NB4 (cell line): ENCODE results near the gene ANO10.

Source experiments
- DNase-seq: peaks from one replicate; pipeline ENCODE4 v3.0.0; 2010; ENCODE audit warnings: low read depth
- H3K4me3 ChIP-seq: one replicate; pipeline ENCODE4 v1.5.1; 2011; ENCODE audit warnings: mild to moderate bottlenecking, low read depth, low read length, moderate library complexity
- MYC ChIP-seq: IDR thresholded peaks from 2 replicates; pipeline ENCODE4 v1.6.1; 2011; ENCODE audit warnings: low read depth, low read length
- POLR2A ChIP-seq: IDR thresholded peaks from 2 replicates; pipeline ENCODE4 v1.6.1; 2011; ENCODE audit warnings: mild to moderate bottlenecking; ENCODE audit not compliant: insufficient read length; ENCODE audit errors: extremely low read depth
- TF ChIP-seq, protein P1 (sequence below): IDR thresholded peaks from 2 replicates; pipeline ENCODE4 v1.6.1; 2011; ENCODE audit warnings: low read depth, low read length
- TF ChIP-seq, protein P2 (sequence below): IDR thresholded peaks from one replicate; pipeline ENCODE4 v1.5.1; 2012; ENCODE audit warnings: low read depth, low read length

Gene ANO10

DNA sequence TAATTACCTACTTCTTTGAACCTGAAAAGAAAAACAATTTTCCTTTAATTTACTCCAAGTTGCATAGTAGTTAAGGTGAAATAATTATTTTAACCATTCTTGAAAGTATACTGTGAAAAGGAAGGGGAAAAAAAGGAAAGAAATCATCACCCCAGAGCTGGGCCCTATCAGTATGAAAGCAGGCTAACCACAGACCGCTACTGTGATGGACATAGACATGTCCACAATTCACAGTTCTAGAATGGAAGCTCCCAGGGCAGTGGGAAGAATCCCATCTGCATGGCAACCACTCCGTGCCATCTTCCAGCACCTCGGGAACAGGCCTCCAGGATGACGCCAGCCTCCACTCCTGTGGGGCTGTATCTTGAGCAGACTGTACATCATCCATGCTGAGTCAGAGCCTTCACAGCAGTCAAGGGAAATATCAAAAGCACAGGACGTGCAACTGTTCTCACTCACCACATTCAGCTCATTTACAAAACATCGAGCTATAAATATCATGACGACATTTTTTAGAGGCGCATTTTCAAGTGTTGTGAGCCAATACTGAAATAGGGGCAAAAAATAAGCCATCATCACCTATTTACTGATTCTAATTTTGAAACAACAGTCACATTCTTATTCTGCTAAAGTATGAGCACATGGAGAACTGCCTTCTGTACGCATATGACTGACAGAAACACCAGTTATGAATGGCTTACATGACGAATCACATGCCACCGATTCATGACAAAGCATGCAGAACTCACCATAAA lies 215.7 kb downstream of the ANO10 start:
- TF ChIP-seq, protein P1, sequence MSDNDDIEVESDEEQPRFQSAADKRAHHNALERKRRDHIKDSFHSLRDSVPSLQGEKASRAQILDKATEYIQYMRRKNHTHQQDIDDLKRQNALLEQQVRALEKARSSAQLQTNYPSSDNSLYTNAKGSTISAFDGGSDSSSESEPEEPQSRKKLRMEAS = no peak
- TF ChIP-seq MYC (no peak), POLR2A (no peak)
- TF ChIP-seq, protein P2, sequence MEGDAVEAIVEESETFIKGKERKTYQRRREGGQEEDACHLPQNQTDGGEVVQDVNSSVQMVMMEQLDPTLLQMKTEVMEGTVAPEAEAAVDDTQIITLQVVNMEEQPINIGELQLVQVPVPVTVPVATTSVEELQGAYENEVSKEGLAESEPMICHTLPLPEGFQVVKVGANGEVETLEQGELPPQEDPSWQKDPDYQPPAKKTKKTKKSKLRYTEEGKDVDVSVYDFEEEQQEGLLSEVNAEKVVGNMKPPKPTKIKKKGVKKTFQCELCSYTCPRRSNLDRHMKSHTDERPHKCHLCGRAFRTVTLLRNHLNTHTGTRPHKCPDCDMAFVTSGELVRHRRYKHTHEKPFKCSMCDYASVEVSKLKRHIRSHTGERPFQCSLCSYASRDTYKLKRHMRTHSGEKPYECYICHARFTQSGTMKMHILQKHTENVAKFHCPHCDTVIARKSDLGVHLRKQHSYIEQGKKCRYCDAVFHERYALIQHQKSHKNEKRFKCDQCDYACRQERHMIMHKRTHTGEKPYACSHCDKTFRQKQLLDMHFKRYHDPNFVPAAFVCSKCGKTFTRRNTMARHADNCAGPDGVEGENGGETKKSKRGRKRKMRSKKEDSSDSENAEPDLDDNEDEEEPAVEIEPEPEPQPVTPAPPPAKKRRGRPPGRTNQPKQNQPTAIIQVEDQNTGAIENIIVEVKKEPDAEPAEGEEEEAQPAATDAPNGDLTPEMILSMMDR = no peak
- no peak overlapping the region for H3K4me3 ChIP-seq
- DNase-seq = no peak

DNA sequence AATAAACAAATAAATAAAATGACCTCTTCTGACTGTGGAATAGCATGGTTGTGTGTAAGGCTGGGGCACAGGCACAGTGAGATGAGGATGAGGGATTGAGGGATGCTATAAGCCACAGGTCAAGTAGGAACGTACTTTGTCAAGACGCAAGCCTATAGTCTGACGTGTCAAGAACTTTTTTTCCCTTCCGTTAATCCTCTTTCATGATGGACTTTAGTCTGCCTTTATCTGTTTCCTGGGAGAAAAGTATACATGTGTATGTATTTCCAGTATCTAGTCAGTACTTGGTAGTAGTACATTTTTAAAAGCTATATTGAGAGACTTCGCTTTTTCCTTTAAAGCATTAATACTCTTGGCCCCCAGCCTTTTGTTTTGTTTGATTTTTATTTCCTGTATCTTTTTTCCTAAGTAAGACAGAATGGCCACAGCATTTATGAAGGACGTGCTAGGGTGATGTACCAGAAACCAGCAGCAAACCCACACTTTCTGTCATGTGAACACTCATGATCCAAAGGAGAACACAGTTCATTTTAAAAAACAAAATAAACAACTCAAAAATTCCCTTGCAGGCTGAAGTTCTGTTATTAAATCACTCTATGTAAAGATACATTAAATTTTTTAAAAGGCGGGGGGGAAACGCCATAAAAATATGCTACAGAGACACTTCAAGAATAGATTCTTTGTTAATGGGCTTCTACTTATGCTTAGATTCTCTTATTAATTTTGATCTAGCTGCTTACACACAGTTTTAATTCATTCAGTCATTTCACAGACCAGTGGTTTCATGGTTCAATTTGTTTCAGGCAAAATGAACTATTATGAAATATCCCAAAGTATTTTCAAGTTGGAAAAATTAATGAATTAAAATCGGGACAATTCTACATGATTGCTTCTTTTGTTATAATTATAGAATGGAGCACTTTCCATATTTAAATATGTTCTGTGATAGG lies 220.8 kb downstream of the ANO10 start:
- DNase-seq = no peak
- H3K4me3 ChIP-seq = no peak overlapping the region
- TF ChIP-seq POLR2A = no peak
- TF ChIP-seq, protein P1 = no peak
- TF ChIP-seq, protein P2 = no peak
- TF ChIP-seq MYC = no peak

DNA sequence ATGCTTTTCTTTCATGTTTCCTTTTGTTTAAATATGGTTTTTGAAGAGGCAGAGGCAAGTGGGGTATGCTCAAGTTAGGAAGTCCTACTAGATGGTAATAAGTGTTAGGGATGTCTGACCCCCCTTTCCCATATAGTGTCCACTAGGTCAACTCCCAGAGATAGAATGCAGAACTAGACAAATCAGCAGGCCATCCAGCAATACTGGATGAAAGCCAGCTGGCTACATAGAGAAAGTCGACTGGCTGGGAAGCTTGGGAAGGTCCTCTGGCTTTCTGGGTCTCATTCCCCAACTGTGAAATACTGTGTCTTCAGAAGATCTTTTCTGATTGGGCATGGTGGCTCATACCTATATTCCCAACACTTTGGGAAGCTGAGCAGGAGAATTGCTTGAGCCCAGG lies 221.6 kb downstream of the ANO10 start:
- no peak for DNase-seq
- TF ChIP-seq, protein P1 = no peak
- TF ChIP-seq, protein P2 = no peak
- TF ChIP-seq POLR2A = no peak
- TF ChIP-seq MYC = no peak
- H3K4me3 ChIP-seq = no peak overlapping the region

DNA sequence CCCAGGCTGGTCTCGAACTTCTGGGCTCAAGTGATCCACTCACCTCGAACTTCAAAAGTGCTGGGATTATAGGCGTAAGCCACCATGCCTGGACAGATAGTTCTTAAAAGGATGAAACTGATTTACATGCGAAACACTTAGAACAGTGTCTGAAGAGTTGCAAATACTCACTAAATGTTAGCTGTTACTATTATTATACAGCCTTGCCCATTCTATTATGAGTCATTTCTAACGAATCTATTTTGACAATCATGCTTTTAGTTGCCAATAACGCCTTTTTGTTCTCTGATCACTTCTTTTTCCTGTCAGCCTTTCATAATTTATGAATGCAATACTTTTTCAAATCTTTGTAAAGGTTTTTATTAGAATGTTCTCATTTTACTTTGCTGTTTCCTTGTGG lies 222.8 kb downstream of the ANO10 start:
- TF ChIP-seq POLR2A (no peak), MYC (no peak)
- TF ChIP-seq, protein P2 = no peak
- TF ChIP-seq, protein P1 = no peak
- no peak overlapping the region for H3K4me3 ChIP-seq
- DNase-seq = no peak

DNA sequence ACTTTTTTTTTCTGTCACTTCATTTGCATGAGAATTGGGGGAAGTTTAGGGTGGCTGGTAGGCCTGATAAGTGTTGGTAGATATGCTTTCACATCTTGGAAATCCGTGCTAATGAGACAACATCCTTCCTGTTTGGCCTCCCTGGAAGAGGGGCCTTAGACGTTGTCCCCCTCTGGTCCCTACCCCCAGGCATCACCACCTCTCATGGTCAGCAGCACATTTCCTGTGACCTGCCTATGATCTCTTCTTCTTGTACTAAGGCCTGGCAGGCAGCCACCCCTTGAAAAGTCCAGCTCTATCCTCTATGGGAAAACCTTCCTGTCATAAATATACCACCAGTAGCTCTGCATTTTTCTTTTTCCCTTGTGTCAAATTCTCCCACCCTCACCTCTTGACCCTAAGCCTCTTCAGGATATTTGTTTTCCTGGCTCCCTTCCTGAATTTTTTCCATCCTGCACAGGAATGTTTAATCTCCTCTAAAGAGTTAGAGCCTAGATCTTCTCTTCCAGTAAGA lies 227.7 kb downstream of the ANO10 start:
- no peak for DNase-seq
- no peak for TF ChIP-seq POLR2A
- TF ChIP-seq MYC = no peak
- TF ChIP-seq, protein P1 = no peak
- TF ChIP-seq, protein P2 = no peak
- H3K4me3 ChIP-seq = no peak overlapping the region
